Stimulated activated effector memory CD8-positive, alpha-beta T cell treated with anti-CD3 and anti-CD28 coated beads, Interleukin-12 subunit alpha, Interleukin-12 subunit beta, amount 100 ng/mL, for 72 hours (primary cell): ENCODE results near the gene CCDC97.

Experiments used
- ATAC-seq: fragments of 150-1000 bp; cut with Tn5 transposase; 2 replicates; pipeline ENCODE4 v1.10.0; 2021
- DNase-seq, 2 donors: peaks; one replicate each; pipeline ENCODE4 v3.0.0; 2021 to 2022; ENCODE audit warnings: low spot score in 2 of 2
- H3K27ac Mint-ChIP-seq: one replicate; pipeline ENCODE4 v1.8.0; 2022; ENCODE audit warnings: mild to moderate bottlenecking, mixed read lengths
- H3K36me3 Mint-ChIP-seq: one replicate; pipeline ENCODE4 v1.8.0; 2022; ENCODE audit warnings: mild to moderate bottlenecking, mixed read lengths
- H3K4me1 Mint-ChIP-seq: one replicate; pipeline ENCODE4 v1.8.0; 2022; ENCODE audit warnings: mixed read lengths
- H3K4me3 Mint-ChIP-seq: one replicate; pipeline ENCODE4 v1.8.0; 2022; ENCODE audit warnings: mild to moderate bottlenecking, mixed read lengths
- H3K9me3 Mint-ChIP-seq: one replicate; pipeline ENCODE4 v1.8.0; 2022; ENCODE audit warnings: mixed read lengths

Gene CCDC97

DNA sequence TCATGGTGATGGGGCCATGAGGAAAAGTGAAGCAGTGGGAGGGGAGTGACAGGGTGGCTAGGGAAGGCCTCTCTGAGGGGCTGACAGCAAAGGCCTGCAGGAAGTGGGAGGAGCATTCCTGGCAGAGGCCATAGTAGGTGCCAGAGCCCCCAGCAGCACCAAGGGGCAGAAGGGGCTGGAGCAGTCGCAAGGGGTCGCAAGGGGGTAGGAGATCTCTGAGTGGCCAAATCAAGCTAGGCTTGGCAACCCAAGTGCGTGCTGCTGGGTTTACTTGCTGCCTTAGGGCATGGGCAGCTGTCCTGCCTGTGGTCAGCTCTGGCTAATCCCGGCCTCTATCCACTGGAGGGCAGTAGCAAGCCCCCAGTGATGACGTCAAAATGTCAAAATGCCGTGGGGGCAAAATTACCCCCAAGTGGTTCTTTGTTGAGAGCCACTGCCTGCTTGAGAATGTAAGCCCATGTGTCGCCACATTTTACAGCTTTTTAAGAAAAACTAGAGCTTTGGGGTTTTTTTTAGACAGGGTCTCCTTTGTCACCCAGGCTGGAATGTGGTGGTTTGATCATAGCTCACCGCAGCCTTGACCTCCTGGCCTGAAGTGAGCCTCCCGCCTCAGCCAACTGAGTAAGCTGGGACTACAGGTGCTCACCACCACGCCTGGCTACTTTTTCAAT is 11.8 kb downstream of the CCDC97 start:
- peaks cover 63% of the 10 kb centered on the region for H3K4me1 Mint-ChIP-seq

DNA sequence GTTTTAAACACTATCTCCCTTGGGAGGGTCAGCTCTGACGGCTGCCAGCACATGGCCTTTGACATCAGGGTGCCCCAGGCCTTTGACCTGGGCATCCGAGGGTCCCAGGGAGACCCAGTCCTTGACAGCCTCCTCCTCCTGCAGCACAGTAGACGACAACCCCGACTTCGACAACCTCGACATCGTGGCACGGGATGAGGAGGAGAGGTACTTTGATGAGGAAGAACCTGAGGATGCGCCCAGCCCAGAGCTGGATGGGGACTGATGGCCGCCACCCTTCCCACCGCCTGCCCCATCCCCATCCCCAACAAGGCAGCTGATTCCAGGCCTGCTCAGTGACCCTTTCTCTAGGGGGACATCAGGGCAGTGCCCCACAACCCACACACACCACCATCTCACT is 12.5 kb downstream of the CCDC97 start:
- Mint-ChIP-seq H3K4me1 (peaks cover 63% of the 10 kb centered on the region), H3K4me3 (no peak overlapping the region), H3K9me3 (no peaks in the 10 kb centered on the region), H3K27ac (peak overlapping the region; percentile 97), H3K36me3 (peaks cover 97% of the 10 kb centered on the region)
- no peak for ATAC-seq
- DNase-seq, result no peak

More for the DNA sequence above, 11.8 kb downstream of the CCDC97 start:
- Mint-ChIP-seq H3K36me3 (peaks cover 97% of the 10 kb centered on the region), H3K9me3 (no peaks in the 10 kb centered on the region), H3K4me3 (no peak overlapping the region), H3K27ac (peak overlapping the region; percentile 97)
- DNase-seq (no peak), ATAC-seq (no peak)

DNA sequence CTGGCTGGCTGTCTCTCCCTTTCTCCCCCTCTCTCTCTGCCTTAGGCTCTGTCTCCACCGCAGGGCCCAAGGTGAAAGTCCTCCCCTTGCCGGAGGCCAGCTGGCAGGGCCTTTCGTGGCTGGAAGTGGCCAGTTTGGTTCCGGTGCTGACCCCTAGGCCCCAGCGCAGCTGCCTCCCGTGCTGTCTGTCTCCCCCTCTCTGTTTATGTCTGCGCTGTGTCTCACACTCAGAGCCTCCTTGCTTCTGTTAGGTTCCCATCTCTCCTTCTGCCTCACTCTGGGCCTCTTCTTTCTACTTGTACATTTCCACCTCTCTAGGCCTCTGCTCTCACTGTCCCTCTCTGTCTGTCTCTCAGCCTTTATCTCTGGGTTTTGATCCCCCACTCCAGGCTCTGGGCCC is 13.1 kb downstream of the CCDC97 start:
- H3K4me3 Mint-ChIP-seq, result no peak overlapping the region
- H3K9me3 Mint-ChIP-seq, result no peaks in the 10 kb centered on the region
- peaks cover 65% of the 10 kb centered on the region for H3K4me1 Mint-ChIP-seq
- H3K27ac Mint-ChIP-seq, result peak overlapping the region; percentile 97
- ATAC-seq (no peak), DNase-seq (no peak)
- H3K36me3 Mint-ChIP-seq, result peaks cover 97% of the 10 kb centered on the region

DNA sequence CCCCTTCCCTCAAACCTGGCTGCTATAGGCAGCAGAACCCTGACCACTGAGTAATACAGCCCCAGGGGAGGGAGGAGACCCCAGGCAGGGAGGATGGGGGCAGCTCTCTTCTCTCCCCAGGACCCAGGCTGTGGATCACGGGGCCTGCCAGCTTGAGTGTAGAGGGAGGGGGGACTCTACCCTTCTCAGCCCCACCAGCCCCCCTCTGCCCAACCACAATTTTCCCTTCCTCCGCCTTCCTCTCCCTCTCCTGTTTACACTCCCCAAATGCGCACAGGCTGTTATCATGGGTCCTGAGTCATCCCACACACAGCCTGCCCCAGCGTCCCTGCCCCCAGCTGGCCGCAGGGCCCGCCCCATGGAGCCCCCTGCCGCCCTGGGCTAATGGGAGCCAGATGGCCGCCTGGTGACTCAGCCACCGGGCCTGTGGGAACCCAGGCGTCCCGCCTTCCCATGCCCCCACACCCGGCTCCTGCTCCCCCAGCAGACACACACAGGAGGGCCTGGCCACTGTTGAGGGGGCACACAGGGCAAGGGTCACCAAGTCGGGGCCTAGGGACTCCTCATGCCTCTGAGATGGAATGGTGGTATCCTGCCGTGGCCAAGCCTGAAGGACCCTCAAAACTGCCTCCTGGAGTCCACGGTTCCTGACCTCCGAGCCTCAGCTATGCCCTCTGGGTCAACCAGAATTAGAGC is 13.6 kb downstream of the CCDC97 start:
- H3K4me1 Mint-ChIP-seq, result peaks cover 70% of the 10 kb centered on the region
- H3K27ac Mint-ChIP-seq, result peak overlapping the region; percentile 97
- no peak for ATAC-seq
- no peaks in the 10 kb centered on the region for H3K9me3 Mint-ChIP-seq
- no peak overlapping the region for H3K4me3 Mint-ChIP-seq
- DNase-seq, result no peak
- peaks cover 97% of the 10 kb centered on the region for H3K36me3 Mint-ChIP-seq

DNA sequence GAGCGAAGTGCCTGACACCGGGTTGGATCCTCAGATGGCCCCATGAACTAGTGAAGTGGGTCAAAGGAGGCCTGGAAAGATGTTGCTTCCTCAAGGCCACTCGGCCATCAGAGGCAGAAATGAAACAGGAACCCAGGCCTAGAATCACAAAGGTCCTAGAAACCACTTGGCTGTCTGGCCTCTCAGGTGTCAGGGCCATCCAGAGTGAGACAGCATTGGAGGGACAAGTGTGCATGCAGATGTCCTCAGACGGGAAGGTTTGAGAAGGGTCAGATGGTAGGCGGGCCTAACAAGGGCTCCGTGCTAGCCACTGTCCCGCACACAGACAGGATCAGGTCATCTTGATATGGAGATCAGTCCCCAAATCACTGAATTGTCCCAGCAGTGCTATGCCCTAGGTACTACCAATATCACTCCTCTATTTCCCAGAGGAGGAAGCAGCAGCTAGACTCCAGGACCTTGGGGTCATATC is 14.3 kb downstream of the CCDC97 start:
- Mint-ChIP-seq H3K4me1 (peaks cover 77% of the 10 kb centered on the region), H3K9me3 (no peaks in the 10 kb centered on the region), H3K27ac (peak overlapping the region; percentile 97), H3K4me3 (peak overlapping the region; percentile 36), H3K36me3 (peaks cover 97% of the 10 kb centered on the region)
- DNase-seq (no peak), ATAC-seq (no peak)

DNA sequence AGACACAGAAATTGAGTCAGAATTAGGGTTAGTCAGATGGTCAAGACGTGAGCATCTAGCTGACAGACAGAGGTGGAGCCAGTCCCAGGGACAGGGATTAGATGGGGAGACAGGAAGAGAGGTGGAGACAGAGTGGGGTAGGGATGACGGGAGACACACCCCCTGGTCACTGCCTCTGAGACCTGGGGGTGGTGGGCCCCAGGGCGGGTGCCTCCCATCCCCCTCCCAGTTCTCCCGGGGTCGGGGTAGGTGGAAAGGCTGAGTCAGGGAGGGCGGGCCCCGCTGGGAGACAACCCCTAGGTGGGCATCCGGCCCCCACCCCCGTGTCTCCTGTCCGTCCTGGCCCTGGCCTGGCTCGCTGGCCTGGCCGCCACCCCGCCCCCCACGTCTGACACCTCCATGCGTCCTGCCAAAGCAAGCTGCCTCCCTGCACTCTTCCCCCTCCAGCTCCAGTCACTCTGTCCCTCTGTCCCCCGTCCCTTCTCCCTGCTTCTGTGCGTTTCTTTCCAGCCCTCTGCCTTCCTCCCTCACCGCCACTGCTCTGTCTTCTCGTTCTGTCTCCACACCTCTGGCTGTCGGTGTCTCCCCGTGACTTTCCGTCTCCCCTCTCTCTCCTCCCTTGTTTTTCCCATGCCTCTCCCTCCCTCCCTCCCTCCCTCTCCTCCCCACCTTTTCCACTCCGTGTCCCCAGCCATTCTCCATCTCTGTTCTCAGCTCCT is 15.1 kb downstream of the CCDC97 start:
- peak in 1 of 2 donors; percentile 51 for DNase-seq
- Mint-ChIP-seq H3K4me1 (peaks cover 77% of the 10 kb centered on the region), H3K27ac (peak overlapping the region; percentile 97), H3K4me3 (peak overlapping the region; percentile 36), H3K36me3 (peaks cover 97% of the 10 kb centered on the region), H3K9me3 (no peaks in the 10 kb centered on the region)
- no peak for ATAC-seq

DNA sequence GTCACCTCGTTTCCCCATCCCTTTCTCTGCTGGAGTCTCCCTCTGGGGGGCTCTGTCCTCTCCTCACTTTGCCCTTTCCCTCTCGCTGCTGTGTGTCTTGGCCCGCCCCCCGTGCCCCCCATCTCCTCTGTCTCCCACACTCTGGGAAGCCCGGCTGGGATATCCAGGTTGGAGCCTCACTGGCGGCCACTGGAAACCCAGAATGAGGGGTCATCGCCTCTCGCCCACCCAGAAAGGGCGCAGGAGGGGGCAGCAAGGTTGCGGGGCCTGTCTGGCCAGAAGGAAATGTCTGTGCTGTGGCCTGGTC is 15.6 kb downstream of the CCDC97 start:
- peaks cover 82% of the 10 kb centered on the region for H3K4me1 Mint-ChIP-seq
- DNase-seq (no peak), ATAC-seq (no peak)
- peak overlapping the region; percentile 36 for H3K4me3 Mint-ChIP-seq
- peak overlapping the region; percentile 97 for H3K27ac Mint-ChIP-seq
- H3K36me3 Mint-ChIP-seq, result peaks cover 97% of the 10 kb centered on the region
- no peaks in the 10 kb centered on the region for H3K9me3 Mint-ChIP-seq

DNA sequence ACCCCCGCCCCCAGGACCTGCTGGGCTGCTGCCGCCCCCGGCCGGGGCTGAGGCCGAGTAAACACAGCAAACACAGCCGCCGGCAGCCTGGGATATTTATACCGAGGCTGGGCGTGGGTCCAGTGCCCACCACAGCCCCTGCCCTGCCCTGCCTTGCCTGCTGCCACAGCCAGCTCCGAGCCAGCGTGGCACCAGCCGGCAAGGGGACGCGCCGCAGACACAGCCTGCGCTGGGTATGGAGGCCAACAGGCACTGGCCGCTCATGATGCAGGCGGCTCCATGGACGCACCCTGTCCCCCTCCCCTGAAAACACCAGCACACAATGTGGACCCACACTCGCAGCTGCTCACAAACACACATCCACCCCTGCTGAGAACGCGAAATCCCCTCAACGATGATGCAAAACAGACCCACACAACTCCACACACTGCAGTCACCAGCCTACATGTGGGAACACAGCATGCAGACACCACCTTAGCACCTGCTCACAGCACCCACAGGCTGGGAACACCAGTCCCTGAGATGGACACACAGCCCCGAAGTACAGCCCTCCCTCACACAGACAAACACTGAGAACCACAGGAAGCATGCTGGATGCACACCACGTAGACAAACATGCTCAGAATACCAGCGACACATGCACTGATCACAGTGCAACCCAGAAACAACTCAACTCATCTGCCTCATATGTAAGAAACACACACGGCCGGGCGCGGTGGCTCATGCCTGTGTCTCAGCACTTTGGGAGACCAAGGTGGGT is 16.2 kb downstream of the CCDC97 start:
- Mint-ChIP-seq H3K4me3 (peak overlapping the region; percentile 80), H3K27ac (peak overlapping the region; percentile 97), H3K4me1 (peaks cover 86% of the 10 kb centered on the region), H3K9me3 (no peaks in the 10 kb centered on the region), H3K36me3 (peaks cover 97% of the 10 kb centered on the region)
- DNase-seq (peak in 1 of 2 donors; percentile 55), ATAC-seq (no peak)

DNA sequence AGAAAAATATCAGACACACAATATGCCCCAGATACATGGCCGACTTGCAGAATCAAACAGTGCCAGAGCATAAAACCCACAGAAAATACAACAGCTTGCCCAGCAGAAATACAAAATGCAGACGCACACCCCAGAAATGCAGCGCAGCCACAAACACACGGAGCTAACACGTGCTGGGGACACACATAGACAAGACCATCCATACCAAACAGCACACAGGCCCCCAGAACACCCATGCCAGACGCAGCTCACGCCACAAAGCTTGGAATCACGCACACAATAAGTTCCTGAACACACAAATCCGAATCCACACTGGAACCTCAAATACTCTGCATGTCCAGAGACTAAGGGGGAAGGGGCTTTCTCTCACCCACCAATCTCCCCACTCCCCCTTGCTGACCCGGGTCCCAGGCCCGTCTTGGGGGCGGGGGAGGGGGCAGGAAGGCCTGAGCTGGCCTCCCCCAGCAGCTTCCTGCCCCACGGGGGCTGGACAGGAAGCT is 17.2 kb downstream of the CCDC97 start:
- Mint-ChIP-seq H3K9me3 (no peaks in the 10 kb centered on the region), H3K4me1 (peaks cover 90% of the 10 kb centered on the region), H3K36me3 (peaks cover 97% of the 10 kb centered on the region), H3K4me3 (peak overlapping the region; percentile 80), H3K27ac (peak overlapping the region; percentile 97)
- DNase-seq (no peak), ATAC-seq (no peak)

DNA sequence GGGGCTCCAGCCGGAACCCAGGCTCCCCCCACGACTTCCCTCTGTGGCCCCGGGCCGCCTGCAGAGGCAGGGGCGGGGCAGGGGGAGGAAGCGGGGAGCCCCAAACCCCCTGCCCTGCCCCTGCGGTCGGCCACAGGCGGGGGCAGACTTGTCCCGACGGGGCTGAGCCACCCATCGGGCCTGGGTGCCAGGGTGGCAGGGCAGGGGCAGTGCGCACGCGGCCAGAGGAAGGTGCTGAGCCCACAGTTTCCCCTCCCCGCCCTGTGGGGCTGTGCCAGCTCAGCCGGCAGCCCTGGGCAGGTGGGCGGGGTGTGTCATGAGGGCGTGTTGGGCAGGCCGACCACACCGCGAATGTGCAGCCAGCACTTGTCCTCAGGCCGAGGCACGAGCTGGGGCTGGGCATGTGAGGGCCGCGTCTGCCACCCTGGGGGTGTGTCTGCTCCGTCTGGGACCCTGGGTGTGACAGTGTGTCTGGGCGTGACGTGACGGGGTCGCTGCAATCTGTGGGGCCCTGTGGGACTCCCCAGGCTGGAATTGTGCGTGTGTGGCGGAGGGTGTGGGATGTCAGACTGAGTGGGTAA is 17.7 kb downstream of the CCDC97 start:
- Mint-ChIP-seq H3K36me3 (peaks cover 97% of the 10 kb centered on the region), H3K27ac (peak overlapping the region; percentile 97), H3K4me1 (peaks cover 89% of the 10 kb centered on the region), H3K4me3 (peak overlapping the region; percentile 80), H3K9me3 (no peaks in the 10 kb centered on the region)
- DNase-seq, result peak; percentile 85 to 94
- peak; percentile 83 for ATAC-seq

DNA sequence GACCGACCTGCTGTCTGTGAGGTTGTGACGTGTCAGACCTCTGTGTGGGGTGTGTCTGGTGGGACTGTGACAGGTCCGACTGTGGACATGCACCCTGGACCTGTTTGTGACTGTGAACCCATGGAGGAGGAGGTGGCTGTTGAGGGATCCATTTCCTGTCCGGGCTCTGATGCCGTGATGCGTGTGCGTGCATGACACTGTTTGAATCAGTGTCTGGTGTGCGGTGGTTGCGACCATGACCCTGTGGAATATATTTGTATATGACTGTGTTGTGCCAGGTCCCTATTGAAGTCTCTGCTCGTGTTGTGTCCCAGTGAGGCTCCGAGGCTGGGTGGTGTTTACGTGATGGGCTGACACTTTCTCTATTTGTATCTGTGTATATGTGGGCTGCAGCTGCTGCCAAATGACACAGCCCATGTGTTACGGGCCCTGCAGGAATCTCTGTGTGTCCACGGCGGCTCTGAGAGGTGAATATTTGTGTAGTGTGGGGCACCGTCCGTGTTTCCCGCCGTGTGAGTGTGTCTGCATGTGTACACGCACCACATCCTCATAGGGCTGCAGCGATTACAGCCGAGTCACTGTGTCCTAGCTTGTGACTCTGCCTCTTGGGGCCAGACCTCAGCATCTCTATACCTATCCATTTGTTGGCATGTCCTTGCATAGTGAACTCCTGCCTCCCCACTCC is 18.3 kb downstream of the CCDC97 start:
- ATAC-seq, result peak; percentile 75
- Mint-ChIP-seq H3K9me3 (no peaks in the 10 kb centered on the region), H3K4me3 (peak overlapping the region; percentile 80), H3K36me3 (peaks cover 97% of the 10 kb centered on the region), H3K4me1 (peaks cover 88% of the 10 kb centered on the region), H3K27ac (peak overlapping the region; percentile 97)
- no peak for DNase-seq

DNA sequence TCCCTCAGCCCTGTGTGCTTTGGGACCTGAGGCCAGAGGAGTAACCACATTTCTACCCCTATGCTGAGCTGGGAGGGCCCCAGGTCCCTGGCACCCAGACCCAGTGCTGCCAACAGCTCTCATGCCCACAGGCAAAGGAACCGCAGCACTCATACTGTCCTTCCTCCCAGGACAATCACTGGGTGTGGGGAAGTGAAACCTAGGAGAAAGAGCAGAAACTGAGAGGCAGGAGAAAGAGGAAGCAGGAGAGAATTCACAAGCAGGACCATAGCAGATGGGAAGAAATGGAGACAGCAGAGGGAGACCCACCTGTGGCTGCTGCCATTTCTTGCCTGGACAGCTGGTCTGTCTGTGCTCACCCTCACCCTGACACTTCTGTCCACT is 18.9 kb downstream of the CCDC97 start:
- Mint-ChIP-seq H3K36me3 (peaks cover 97% of the 10 kb centered on the region), H3K9me3 (no peaks in the 10 kb centered on the region), H3K4me3 (peak overlapping the region; percentile 80), H3K27ac (peak overlapping the region; percentile 97), H3K4me1 (peaks cover 83% of the 10 kb centered on the region)
- no peak for DNase-seq
- no peak for ATAC-seq

DNA sequence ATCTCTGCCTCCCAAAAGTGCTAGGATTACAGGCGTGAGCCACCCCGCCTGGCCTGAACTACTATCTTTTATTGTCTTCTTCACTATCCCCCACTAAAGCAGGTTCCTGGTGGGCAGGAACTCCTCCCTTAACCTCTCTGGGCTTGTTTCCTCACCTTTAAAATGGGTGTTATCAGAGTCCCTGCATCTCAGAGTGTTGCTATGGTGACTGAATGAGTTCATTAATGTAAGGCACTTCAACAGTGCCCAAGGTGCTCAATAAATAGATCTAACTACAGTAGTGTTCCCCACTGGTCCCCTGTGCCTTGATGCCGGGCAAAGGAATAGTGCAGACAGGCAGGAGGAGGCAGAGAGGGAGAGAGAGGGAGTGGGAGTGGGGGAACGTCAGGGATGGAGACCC is 20.5 kb downstream of the CCDC97 start:
- H3K9me3 Mint-ChIP-seq, result no peaks in the 10 kb centered on the region
- peaks cover 69% of the 10 kb centered on the region for H3K4me1 Mint-ChIP-seq
- no peak for DNase-seq
- no peak for ATAC-seq
- peak overlapping the region; percentile 18 for H3K4me3 Mint-ChIP-seq
- H3K36me3 Mint-ChIP-seq, result peaks cover 97% of the 10 kb centered on the region
- peak overlapping the region; percentile 74 for H3K27ac Mint-ChIP-seq

DNA sequence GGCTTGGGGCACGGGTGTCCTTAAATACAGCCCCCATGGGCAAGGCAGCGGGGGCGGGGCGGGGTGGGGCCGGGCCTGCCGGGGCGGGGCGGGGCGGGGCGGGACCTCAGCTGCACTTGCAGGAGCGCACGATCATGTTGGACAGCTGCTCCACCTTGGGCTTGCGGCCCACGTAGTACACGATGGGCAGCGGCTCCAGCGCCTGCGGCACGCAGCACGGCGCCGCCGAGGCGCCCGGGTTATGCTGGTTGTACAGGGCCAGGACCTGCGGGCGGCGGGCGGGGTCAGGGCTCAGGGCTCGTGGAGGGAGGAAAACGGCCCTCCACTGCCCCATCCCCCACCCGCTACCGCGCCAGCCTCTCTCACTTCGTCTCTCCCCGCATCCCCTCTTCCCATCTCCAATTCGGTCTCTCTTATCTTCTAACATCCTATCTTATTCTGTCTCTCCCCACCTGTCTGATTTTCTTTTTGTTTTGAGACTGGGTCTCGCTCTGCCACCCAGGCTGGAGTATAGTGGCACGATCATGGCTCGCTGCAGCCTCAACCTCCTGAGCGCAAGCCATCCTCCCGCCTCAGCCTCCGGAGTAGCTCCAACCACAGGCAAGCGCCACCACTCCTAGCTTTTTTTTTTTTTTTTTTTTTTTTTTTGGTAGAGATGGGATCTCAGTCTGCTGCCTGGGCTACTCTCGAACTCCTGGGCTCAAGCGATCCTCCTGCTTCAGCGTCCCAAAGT is 21.1 kb downstream of the CCDC97 start:
- DNase-seq (no peak), ATAC-seq (no peak)
- H3K9me3 Mint-ChIP-seq, result no peaks in the 10 kb centered on the region
- peak overlapping the region; percentile 18 for H3K4me3 Mint-ChIP-seq
- peak overlapping the region; percentile 85 for H3K27ac Mint-ChIP-seq
- peaks cover 65% of the 10 kb centered on the region for H3K4me1 Mint-ChIP-seq
- H3K36me3 Mint-ChIP-seq, result peaks cover 100% of the 10 kb centered on the region
